Body of pancreas (tissue), 4 donors: ENCODE data around the gene IL13. TPM values are rescaled to one million over a fixed set of nuclear protein-coding genes. Genes with fewer than 3 reads are reported as not detected.
"Not testable (repeated sequence)": the region's sequence is repeated elsewhere in the genome, so short reads cannot be mapped to it uniquely, and the experiment has no call there.

Experiments
- ATAC-seq: fragments of 150-250 bp; one replicate; pipeline ENCODE4 v1.9.1; 2016
- DNase-seq, 4 donors: peaks; one replicate each; pipeline ENCODE4 v3.0.0-alpha.2; 2019
- H3K27ac ChIP-seq, 4 donors: fragments of 200-600 bp; sonication (generic); 1 replicate in 3 of 4; 2 replicates in 1 of 4; pipeline versions ENCODE4 v1.5.1 to v1.6.1; 2016 to 2019; ENCODE audit warnings: mild to moderate bottlenecking in 1 of 4, mixed read lengths in 1 of 4, moderate library complexity in 1 of 4
- H3K27me3 ChIP-seq, 2 donors: fragments of 200-600 bp; sonication (generic); one replicate each; pipeline ENCODE4 v1.6.0; 2016; ENCODE audit warnings: mild to moderate bottlenecking in 1 of 2
- H3K36me3 ChIP-seq, 2 donors: fragments of 200-600 bp; sonication (generic); replicated peaks in 1 of 2; 2 replicates each; pipeline ENCODE4 v1.5.1; 2016; ENCODE audit warnings: low read depth in 2 of 2; ENCODE audit not compliant: insufficient read depth in 1 of 2
- H3K4me1 ChIP-seq: fragments of 200-600 bp; sonication (generic); one replicate; pipeline ENCODE4 v1.6.0; 2016
- H3K4me3 ChIP-seq, 2 donors: fragments of 200-600 bp; sonication (generic); 1 replicate in 1 of 2; 2 replicates in 1 of 2; pipeline ENCODE4 v1.5.1; 2016 to 2019
- H3K9me3 ChIP-seq, 3 donors: fragments of 200-600 bp; sonication (generic); 1 replicate in 2 of 3; 2 replicates in 1 of 3; pipeline ENCODE4 v1.5.1; 2016
- POLR2A ChIP-seq, 3 donors: fragments of 450-650 bp; IDR thresholded peaks; one replicate each; pipeline ENCODE4 v1.6.1; 2016; ENCODE audit warnings: antibody characterized with exemption in 3 of 3, mild to moderate bottlenecking in 2 of 3
- WGBS, 2 donors: methylation state at CpG; one replicate each; pipeline ENCODE4 v1.1.5; 2017; 5-methylcytosine and 5-hydroxymethylcytosine counted together
- intact Hi-C: fragments of 100-400 bp; cut with DNase I; formaldehyde crosslinking; loops from one replicate; pipeline ENCODE4 v1.15.1; 2023
- total RNA-seq, 2 donors: library from RNA; depleted of rRNA; stranded (reverse); fragments of >200 nt; gene quantifications; one replicate each; pipeline ENCODE4 v1.1.0, GENCODE V29; 2016
- TF ChIP-seq, protein P1 (sequence below), 7 experiments: fragments of 450-650 bp in 4 of 7; fragments of 200-600 bp in 3 of 7; sonication (generic) in 3 of 7; IDR thresholded peaks; one replicate each; pipeline ENCODE4 v1.5.1; 2016 to 2019; ENCODE audit warnings: antibody characterized with exemption in 7 of 7

IL13 gene
- total RNA-seq, 2 donors from 2014 or later: not detected

DNA sequence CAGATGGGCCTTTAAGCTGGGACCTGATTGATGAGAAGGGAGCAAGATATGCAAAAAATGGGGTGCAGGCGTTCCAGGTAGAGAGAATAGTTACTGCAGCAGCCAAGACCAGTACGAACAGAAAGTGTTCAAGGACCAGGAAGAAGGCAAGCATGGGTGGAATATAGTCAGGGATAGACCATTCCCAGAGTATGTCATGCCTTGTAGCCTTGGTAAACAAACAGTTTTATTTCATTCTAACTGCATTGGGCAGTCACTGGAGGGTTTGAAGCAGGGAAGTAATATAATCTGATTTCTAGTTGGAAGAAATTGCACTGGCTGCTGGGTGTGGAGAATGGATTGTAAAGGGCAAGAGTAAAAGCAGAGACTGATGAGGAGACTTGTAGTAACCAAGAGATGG lies 30.5 kb upstream of the IL13 start:
- Histone ChIP-seq H3K4me1 (peaks cover 8% of the 10 kb centered on the region), H3K36me3 (peaks cover 0 to 2% of the 10 kb centered on the region in 2 donors), H3K9me3 (no peaks in the 10 kb centered on the region), H3K27me3 (no peaks in the 10 kb centered on the region), H3K27ac (no peak overlapping the region), H3K4me3 (no peak overlapping the region)
- DNase-seq (no peak), ATAC-seq (no peak)
- no peak for TF ChIP-seq POLR2A (IDR thresholded peaks at IDR 0.05)
- TF ChIP-seq, protein P1, sequence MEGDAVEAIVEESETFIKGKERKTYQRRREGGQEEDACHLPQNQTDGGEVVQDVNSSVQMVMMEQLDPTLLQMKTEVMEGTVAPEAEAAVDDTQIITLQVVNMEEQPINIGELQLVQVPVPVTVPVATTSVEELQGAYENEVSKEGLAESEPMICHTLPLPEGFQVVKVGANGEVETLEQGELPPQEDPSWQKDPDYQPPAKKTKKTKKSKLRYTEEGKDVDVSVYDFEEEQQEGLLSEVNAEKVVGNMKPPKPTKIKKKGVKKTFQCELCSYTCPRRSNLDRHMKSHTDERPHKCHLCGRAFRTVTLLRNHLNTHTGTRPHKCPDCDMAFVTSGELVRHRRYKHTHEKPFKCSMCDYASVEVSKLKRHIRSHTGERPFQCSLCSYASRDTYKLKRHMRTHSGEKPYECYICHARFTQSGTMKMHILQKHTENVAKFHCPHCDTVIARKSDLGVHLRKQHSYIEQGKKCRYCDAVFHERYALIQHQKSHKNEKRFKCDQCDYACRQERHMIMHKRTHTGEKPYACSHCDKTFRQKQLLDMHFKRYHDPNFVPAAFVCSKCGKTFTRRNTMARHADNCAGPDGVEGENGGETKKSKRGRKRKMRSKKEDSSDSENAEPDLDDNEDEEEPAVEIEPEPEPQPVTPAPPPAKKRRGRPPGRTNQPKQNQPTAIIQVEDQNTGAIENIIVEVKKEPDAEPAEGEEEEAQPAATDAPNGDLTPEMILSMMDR (IDR thresholded peaks at IDR 0.05): no peak
- intact Hi-C loops: no loop called here
- 91 to 93% methylated on average over 2 of the region's 2 CpGs for WGBS, 2 donors

DNA sequence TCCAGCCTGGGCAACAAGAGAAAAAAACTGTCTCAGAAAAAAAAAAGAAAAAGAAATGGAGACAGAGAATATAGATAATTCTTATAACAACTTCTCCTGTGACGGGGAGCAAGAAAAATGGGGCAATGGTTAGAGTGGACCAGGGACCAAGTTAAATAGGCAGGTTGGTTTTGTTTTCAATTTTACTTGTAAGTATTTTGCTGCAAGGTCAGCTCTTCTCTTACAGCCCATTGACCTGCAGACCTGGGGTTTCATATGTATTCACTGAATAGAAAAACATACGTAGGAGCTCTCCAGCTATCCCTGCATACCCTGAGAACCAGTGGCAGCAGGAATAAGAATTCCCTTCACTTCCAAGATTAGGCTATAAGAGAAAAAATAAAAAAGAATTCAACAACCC lies 29.2 kb upstream of the IL13 start:
- Histone ChIP-seq H3K9me3 (no peaks in the 10 kb centered on the region), H3K4me1 (no peaks in the 10 kb centered on the region), H3K4me3 (no peak overlapping the region), H3K36me3 (peaks cover 0 to 2% of the 10 kb centered on the region in 2 donors), H3K27me3 (no peaks in the 10 kb centered on the region), H3K27ac (no peak overlapping the region)
- intact Hi-C loops: no loop called here
- TF ChIP-seq POLR2A (IDR thresholded peaks at IDR 0.05): no peak
- TF ChIP-seq, protein P1 (IDR thresholded peaks at IDR 0.05): no peak
- 84 to 97% methylated on average over 2 of the region's 2 CpGs for WGBS, 2 donors
- no peak for DNase-seq
- no peak for ATAC-seq

DNA sequence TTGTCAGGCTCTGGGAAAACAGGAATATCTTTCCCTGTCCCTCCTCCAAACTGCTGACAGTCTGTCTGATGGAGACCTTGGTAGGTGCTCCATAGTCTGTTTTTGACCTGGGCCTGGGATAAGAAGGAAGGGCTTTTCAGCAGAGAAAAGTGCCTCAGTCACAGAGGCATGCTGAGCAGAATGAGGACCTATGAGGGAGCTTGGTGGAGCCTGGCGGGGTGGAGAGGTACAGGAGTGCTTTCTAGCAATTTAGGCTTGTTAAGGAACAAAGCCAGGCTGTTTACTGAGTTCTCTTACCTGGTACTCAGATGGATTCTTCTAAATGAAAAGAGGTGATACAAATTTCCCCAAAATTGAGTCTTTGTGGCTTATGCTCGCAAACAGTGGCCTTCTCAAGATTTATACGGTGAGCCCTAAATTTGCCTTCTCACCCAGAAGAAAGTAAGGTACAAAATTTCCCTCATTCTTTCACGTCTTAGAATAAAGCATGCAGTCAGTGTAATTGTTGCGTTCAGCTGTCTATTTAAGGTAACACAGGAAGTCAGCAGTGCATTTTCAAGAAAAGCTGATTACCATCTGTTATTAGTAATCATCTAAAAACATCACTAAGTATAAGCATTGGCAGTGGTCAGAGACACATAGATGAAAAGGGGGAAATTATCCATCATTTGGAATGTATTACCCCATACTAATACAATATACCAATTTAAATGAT lies 28.6 kb upstream of the IL13 start:
- H3K4me3 ChIP-seq: no peak overlapping the region
- no peak for TF ChIP-seq POLR2A (IDR thresholded peaks at IDR 0.05)
- TF ChIP-seq, protein P1 (IDR thresholded peaks at IDR 0.05): no peak
- 90 to 92% methylated on average over 5 of the region's 5 CpGs for WGBS, 2 donors
- ATAC-seq: no peak
- H3K4me1 ChIP-seq: no peaks in the 10 kb centered on the region
- no peak for DNase-seq
- H3K27ac ChIP-seq: no peak overlapping the region
- intact Hi-C loops: no loop called here
- H3K9me3 ChIP-seq: no peaks in the 10 kb centered on the region
- peaks cover 0 to 2% of the 10 kb centered on the region in 2 donors for H3K36me3 ChIP-seq
- no peaks in the 10 kb centered on the region for H3K27me3 ChIP-seq

DNA sequence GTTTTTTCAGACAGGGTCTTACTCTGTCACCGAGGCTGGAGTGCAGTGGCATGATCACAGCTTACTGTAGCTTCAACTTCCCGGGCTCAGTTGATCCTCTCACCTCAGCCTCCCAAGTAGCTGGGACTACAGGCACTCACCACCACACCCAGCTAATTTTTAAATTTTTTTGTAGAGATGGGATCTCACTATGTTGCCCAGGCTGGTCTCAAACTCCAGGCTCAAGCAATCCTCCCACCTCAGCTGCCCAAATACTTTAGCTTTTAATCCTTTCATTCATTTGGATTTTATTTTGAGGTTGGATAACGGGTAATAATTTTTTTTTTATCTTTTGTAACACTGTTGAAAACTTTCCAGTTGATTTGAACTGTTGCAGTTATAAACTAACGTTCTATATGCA lies 24.4 kb upstream of the IL13 start:
- H3K27me3 ChIP-seq, ATAC-seq, intact Hi-C loops, H3K9me3 ChIP-seq, DNase-seq, H3K36me3 ChIP-seq, H3K4me3 ChIP-seq, H3K4me1 ChIP-seq, H3K27ac ChIP-seq: not testable (repeated sequence)
- 86 to 97% methylated on average over 4 of the region's 4 CpGs for WGBS, 2 donors

DNA sequence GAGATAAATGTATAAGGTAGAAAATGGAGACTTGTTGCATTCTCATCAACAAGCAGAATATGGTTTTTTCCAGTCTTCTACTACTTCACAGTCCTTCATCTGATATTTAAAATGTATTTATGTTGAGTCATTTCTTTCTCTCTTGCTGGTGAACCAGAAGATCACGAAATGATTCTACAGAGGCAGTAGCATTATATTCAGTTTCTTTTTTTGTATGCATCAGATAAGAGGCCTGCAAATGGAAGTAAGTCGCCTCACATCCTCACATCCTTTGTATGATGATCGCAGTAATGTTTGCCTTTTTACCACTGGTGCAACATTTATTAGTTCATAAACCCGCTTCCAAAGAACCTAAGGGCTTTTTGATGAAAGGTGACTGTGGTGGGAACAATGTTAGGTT lies 22.1 kb upstream of the IL13 start:
- TF ChIP-seq POLR2A (IDR thresholded peaks at IDR 0.05): no peak
- TF ChIP-seq, protein P1 (IDR thresholded peaks at IDR 0.05): no peak
- Histone ChIP-seq H3K36me3 (peaks cover 0 to 16% of the 10 kb centered on the region in 2 donors), H3K4me1 (no peaks in the 10 kb centered on the region), H3K27ac (no peak overlapping the region), H3K9me3 (no peaks in the 10 kb centered on the region), H3K4me3 (no peak overlapping the region), H3K27me3 (no peaks in the 10 kb centered on the region)
- intact Hi-C loops: no loop called here
- WGBS, 2 donors: 81 to 85% methylated on average over 4 of the region's 4 CpGs
- DNase-seq (no peak), ATAC-seq (no peak)
